Type B pancreatic cell (in vitro differentiated cells): ENCODE data around the gene INTS14. TPM values are rescaled to one million over a fixed set of nuclear protein-coding genes. Genes with fewer than 3 reads are reported as not detected.
A peak's percentile ranks its signal among the peaks of the same experiment; 100 is the strongest.
"Not testable (repeated sequence)": the region's sequence is repeated elsewhere in the genome, so short reads cannot be mapped to it uniquely, and the experiment has no call there.

Experiments
- DNase-seq: peaks from one replicate; pipeline ENCODE4 v3.0.0; 2021; ENCODE audit warnings: mixed read lengths; ENCODE audit not compliant: unreplicated experiment; ENCODE audit errors: extremely low spot score
- H3K27ac Mint-ChIP-seq: 2 replicates; pipeline ENCODE4 v1.8.0; 2021; ENCODE audit warnings: mild to moderate bottlenecking, mixed read lengths
- H3K27me3 Mint-ChIP-seq: 2 replicates; pipeline ENCODE4 v1.8.0; 2021; ENCODE audit warnings: mixed read lengths
- H3K36me3 Mint-ChIP-seq: 2 replicates; pipeline ENCODE4 v1.8.0; 2021; ENCODE audit warnings: mixed read lengths
- H3K4me1 Mint-ChIP-seq: one replicate; pipeline ENCODE4 v1.8.0; 2021; ENCODE audit warnings: mixed read lengths; ENCODE audit not compliant: unreplicated experiment
- H3K4me3 Mint-ChIP-seq: 2 replicates; pipeline ENCODE4 v1.8.0; 2021; ENCODE audit warnings: mild to moderate bottlenecking, mixed read lengths
- H3K9me3 Mint-ChIP-seq: 2 replicates; pipeline ENCODE4 v1.8.0; 2021; ENCODE audit warnings: mixed read lengths
- total RNA-seq: library from RNA; stranded (reverse); gene quantifications from 2 replicates; pipeline ENCODE4 v1.2.1, GENCODE V29; 2021; ENCODE audit warnings: low replicate concordance
- TF ChIP-seq, protein P1 (sequence below): fragments of 200-600 bp; sonication (generic); conservative IDR thresholded peaks from 2 replicates; pipeline ENCODE4 v1.5.0; 2021; ENCODE audit warnings: antibody characterized with exemption, mild to moderate bottlenecking

INTS14 gene
- total RNA-seq, 1 donor from 2014 or later = 49.3 TPM

DNA sequence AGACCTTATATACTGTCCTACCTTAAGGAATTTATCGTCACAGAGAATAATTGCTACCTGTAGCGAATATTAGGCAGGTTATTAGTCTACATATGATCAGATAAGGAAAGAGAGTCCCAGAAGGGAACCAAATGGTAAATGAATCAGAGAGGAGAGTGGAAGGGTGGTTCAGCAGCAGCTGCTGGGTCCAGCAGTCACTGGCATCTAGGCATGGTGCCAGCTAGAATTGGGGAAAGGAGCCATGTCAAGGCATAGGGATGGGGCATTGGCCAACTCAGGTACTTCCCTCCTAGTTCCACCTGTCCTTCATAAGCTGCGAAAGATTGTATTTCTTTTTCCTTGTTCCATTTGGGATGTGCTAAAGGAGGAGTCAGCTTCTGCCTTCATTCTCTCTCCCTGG lies 57.2 kb downstream of the INTS14 start:
- no peak for DNase-seq
- Mint-ChIP-seq H3K9me3 (no peaks in the 10 kb centered on the region), H3K4me3 (no peak overlapping the region), H3K27ac (no peak overlapping the region), H3K36me3 (peaks cover 33% of the 10 kb centered on the region), H3K4me1 (peaks cover 15% of the 10 kb centered on the region), H3K27me3 (no peaks in the 10 kb centered on the region)
- TF ChIP-seq, protein P1, sequence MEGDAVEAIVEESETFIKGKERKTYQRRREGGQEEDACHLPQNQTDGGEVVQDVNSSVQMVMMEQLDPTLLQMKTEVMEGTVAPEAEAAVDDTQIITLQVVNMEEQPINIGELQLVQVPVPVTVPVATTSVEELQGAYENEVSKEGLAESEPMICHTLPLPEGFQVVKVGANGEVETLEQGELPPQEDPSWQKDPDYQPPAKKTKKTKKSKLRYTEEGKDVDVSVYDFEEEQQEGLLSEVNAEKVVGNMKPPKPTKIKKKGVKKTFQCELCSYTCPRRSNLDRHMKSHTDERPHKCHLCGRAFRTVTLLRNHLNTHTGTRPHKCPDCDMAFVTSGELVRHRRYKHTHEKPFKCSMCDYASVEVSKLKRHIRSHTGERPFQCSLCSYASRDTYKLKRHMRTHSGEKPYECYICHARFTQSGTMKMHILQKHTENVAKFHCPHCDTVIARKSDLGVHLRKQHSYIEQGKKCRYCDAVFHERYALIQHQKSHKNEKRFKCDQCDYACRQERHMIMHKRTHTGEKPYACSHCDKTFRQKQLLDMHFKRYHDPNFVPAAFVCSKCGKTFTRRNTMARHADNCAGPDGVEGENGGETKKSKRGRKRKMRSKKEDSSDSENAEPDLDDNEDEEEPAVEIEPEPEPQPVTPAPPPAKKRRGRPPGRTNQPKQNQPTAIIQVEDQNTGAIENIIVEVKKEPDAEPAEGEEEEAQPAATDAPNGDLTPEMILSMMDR = no peak

DNA sequence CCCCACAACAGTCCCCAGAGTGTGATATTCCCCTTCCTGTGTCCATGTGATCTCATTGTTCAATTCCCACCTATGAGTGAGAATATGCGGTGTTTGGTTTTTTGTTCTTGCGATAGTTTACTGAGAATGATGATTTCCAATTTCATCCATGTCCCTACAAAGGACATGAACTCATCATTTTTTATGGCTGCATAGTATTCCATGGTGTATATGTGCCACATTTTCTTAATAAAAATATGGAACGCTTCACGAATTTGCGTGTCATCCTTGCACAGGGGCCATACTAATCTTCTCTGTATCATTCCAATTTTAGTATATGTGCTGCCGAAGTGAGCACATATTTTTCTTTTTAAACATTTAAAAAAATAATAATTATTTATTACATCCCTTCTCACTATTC lies 58.1 kb downstream of the INTS14 start:
- peaks cover 27% of the 10 kb centered on the region for H3K36me3 Mint-ChIP-seq
- H3K27ac Mint-ChIP-seq, H3K9me3 Mint-ChIP-seq, H3K27me3 Mint-ChIP-seq, DNase-seq, H3K4me3 Mint-ChIP-seq: not testable (repeated sequence)
- H3K4me1 Mint-ChIP-seq = peaks cover 16% of the 10 kb centered on the region

DNA sequence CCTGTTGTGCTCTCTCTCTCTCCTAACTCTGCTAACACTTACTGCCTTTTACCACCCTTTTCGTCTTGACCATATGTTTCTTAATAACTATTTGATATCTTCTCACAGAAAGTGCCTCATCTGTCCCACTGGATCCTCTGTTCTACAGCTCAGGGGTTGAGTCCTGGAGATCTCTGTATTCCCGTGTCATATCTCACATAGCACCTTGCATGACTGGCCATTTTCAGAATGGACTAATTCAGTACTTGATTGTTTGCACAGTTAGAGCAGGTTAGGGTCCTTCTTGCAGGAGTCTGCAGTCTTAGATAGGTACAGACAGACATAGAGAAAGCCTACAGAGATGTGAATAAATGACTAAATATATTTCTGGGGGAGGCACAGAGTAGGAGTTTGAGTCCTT lies 59.7 kb downstream of the INTS14 start:
- peaks cover 20% of the 10 kb centered on the region for H3K36me3 Mint-ChIP-seq
- TF ChIP-seq, protein P1 = no peak
- no peak overlapping the region for H3K4me3 Mint-ChIP-seq
- DNase-seq = no peak
- no peaks in the 10 kb centered on the region for H3K9me3 Mint-ChIP-seq
- H3K27ac Mint-ChIP-seq = peak overlapping the region; percentile 17
- peaks cover 20% of the 10 kb centered on the region for H3K4me1 Mint-ChIP-seq
- H3K27me3 Mint-ChIP-seq = no peaks in the 10 kb centered on the region

DNA sequence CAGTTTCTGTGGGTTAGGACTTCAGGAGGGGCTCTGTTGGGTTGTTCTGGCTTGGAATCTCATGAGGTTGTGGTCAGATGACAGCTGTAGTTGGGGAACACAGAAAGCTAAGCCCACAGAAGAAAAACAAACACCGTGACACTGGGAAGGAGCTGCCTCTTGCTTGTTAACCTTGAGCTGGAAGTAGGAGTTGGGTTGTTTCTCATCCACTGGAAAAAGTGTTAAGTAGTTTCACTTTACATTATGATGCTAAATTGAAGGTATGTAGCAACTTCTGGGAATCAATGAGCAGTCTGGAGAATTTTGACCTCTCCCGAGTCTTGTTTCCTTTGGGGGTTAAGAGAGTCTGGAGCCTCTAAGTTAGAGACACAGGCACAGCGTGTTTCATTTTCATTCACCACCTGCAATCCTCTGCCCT lies 60.2 kb downstream of the INTS14 start:
- Mint-ChIP-seq H3K4me1 (peaks cover 20% of the 10 kb centered on the region), H3K27ac (peak overlapping the region; percentile 17), H3K27me3 (no peaks in the 10 kb centered on the region), H3K9me3 (no peaks in the 10 kb centered on the region), H3K4me3 (no peak overlapping the region), H3K36me3 (peaks cover 19% of the 10 kb centered on the region)
- no peak for DNase-seq
- TF ChIP-seq, protein P1 = no peak

DNA sequence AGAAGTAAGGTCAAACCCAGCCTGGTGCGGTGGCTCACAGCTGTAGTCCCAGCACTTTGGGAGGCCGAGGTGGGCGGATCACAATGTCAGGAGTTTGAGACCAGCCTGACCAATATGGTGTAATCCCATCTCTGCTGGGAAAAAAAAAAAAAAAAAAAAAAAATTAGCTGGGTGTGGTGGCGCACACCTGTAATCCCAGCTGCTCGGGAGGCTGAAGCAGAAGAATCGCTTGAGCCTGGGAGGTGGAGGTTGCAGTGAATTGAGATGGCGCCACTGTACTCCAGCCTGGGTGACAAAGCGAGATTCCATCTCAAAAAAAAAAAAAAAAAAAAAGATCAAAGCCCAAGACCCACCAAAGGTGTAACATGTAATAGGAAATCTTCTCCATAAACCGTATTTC lies 61.6 kb downstream of the INTS14 start:
- not testable (repeated sequence) for H3K27ac Mint-ChIP-seq, DNase-seq, H3K9me3 Mint-ChIP-seq, H3K4me3 Mint-ChIP-seq, H3K27me3 Mint-ChIP-seq
- peaks cover 16% of the 10 kb centered on the region for H3K36me3 Mint-ChIP-seq
- H3K4me1 Mint-ChIP-seq = peaks cover 20% of the 10 kb centered on the region

DNA sequence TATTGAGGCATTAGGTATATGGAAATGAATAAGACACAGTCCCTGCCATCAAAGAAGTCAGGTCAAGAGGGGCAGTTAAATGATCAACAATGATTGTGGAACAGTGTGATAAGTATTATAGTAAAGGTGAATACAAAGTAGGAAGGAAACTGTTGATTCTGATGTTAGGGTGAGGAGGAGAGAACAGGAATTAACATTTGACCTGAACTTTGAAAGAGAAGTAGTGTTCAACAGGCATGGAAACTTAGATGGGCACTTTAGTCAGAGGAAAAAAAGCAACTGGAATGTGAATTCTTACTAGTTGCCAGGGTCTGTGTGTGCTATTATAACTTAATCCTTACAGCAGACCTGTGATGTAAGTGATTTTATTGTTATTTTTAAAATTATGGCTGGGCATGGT lies 63.1 kb downstream of the INTS14 start:
- DNase-seq = no peak
- H3K4me1 Mint-ChIP-seq = peaks cover 20% of the 10 kb centered on the region
- TF ChIP-seq, protein P1 = no peak
- no peak overlapping the region for H3K27ac Mint-ChIP-seq
- peaks cover 4% of the 10 kb centered on the region for H3K36me3 Mint-ChIP-seq
- H3K27me3 Mint-ChIP-seq = no peaks in the 10 kb centered on the region
- H3K9me3 Mint-ChIP-seq = no peaks in the 10 kb centered on the region
- no peak overlapping the region for H3K4me3 Mint-ChIP-seq

DNA sequence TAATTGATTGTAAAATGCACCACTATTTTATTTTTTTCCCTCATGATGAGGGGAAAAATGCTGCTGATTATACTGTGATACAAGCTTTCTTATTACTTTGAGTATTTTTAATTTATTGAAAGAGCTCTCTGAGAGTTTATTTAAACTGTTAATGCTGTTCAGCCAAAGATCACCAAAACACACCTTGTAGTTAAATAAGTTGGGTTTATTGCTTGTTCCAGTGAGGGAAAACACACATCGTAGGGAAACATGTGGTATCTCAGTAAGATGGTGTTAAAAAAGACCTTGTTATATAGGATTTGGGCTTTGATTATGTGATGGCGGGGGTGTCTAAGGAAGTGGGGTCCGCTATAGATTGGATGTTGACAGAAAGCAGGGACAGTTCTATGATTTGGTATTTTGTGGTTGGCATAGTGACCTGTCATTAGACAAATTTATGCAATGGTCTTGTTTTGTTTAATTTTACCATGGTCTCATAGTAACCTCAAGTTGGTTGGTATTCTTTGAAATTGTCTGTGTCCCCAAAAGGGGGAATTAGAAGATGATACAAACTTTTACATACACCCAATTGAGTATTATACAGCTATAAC lies 69.6 kb downstream of the INTS14 start:
- H3K27ac Mint-ChIP-seq = no peak overlapping the region
- H3K4me1 Mint-ChIP-seq = peaks cover 11% of the 10 kb centered on the region
- no peak for DNase-seq
- H3K36me3 Mint-ChIP-seq = peaks cover 8% of the 10 kb centered on the region
- H3K9me3 Mint-ChIP-seq = no peaks in the 10 kb centered on the region
- TF ChIP-seq, protein P1 = no peak
- no peak overlapping the region for H3K4me3 Mint-ChIP-seq
- no peaks in the 10 kb centered on the region for H3K27me3 Mint-ChIP-seq
